HL-60/S4 treated with retinoic acid at 250 ng/mL for 4 days and 3 days (cell line): ENCODE data around the gene TRPV3.
"Not testable (repeated sequence)": the region's sequence is repeated elsewhere in the genome, so short reads cannot be mapped to it uniquely, and the experiment has no call there.

Experiments used
- in situ Hi-C: fragments of 300-500 bp; cut with MboI; formaldehyde crosslinking; loops from 2 replicates; pipeline ENCODE4 v1.7.0; 2022; ENCODE audit warnings: low sequenced_read_pairs

Gene TRPV3

DNA sequence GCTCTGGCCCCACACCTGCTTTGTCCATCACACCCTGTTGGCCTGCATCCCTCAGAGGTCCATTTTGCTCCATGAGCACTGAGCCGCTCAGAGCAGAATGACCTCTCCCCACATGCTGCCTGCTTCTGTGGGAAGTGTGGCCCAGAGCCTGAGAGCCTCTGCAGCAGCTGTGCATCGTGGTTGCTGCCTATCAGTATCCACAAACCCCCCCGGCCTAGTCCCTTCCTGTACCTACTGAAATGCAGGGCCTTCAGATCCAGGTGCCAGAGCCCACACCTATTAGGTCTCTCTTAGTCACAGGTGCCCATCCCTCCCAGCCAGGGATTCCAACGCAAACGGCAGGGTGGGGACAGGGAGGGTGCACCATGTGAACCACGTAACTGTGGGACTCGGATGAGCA lies 16.6 kb upstream of the TRPV3 start:
- in situ Hi-C loops: no loop called here

DNA sequence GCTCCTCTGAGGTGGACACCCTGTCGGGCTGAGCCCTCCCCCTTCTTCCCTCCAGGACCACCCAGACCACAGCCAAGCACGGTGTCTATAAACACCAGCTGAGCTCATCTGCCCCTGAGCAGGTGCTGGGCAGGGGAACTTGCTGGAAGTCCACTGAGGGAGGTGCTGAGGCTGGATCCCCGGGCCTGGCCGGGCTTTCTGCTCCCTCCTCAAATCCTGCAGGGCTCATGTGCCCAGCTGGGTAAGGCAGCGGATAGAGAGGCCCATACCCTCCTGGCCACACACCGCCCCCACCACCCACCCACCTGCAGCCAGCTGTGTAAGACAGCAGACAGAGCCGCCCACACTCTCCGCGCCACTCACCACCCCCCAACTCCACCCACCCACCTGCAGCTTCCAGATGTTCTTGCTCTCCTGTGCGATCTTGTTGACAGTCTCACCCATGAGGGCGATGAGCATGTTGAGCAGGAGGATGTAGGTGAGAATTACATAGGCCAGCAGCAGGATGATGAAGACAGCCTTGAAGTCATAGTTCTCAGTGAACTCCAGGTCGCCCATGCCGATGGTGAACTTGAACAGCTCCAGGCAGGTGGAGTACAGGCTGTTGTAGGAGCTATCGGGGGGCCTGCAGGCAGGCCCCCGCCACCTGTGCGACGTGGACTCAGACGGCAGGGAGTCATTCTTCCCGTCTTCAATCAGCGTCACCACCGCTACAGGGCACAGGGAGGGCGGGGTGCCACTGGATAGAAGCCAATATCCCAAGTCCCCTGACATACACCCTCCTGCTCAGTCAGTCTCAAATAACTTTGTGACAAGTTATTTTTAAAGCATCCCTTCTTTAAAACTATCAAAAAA lies 15.9 kb upstream of the TRPV3 start:
- in situ Hi-C loops: no loop called here

- in situ Hi-C loops: no loop called here
Measured at GRCh38 chr17:3572231-3572630, 14.6 kb upstream of the TRPV3 start.

- in situ Hi-C loops: no loop called here
Measured at GRCh38 chr17:3571043-3571900, 13.7 kb upstream of the TRPV3 start.

- in situ Hi-C loops: no loop called here
Measured at GRCh38 chr17:3569534-3570137, 12.0 kb upstream of the TRPV3 start.

DNA sequence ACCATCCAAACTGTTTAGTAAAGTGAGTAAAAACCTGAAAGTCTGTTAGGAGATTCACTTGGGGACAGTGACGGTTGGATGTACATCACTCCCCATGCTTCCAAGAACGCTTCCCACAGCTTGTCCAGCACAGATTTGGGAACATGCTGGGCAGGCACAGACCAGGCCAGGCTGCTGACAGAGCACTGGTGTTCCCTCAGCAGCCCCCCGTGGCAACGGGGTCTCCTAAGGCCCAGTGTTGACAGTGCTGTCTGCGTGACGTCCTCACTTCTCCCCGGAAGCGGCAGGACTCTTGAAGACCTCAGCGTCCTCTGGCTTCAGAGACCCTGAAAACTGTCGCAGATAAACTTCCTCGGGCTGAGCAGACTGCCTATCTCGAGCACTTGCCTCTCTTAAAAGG lies 8.9 kb upstream of the TRPV3 start:
- in situ Hi-C loops: no loop called here

GRCh38 chr17:3565143-3565542 lies 7.5 kb upstream of the TRPV3 start:
- in situ Hi-C loops: no loop called here

- in situ Hi-C loops: not testable (repeated sequence)
Measured at GRCh38 chr17:3564241-3564640, 6.6 kb upstream of the TRPV3 start.

DNA sequence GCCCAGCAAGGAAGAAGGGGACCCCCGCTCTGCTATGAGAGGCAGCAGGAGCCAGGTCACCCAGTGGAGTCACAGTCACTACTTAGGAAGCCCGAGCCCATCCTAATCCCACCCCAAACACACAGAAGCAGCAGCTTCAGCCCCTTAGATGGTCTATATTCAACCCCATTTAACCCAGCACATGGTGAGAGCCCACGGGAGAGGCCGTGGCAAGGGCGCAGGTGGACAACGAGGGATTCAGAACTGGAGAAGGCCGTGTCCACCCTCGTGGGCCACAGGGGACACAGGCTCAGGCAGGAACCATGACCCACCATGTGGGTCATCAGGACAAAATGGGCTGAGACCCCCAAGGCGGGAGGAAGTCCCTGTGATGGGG lies 1.6 kb upstream of the TRPV3 start:
- in situ Hi-C loops: no loop called here

GRCh38 chr17:3558603-3559269 lies 1.1 kb upstream of the TRPV3 start:
- in situ Hi-C loops: no loop called here

- in situ Hi-C loops: no loop called here
Measured at GRCh38 chr17:3556916-3557767, 470 bp downstream of the TRPV3 start.

- in situ Hi-C loops: no loop called here
Measured at GRCh38 chr17:3556239-3556915, 1.2 kb downstream of the TRPV3 start.

DNA sequence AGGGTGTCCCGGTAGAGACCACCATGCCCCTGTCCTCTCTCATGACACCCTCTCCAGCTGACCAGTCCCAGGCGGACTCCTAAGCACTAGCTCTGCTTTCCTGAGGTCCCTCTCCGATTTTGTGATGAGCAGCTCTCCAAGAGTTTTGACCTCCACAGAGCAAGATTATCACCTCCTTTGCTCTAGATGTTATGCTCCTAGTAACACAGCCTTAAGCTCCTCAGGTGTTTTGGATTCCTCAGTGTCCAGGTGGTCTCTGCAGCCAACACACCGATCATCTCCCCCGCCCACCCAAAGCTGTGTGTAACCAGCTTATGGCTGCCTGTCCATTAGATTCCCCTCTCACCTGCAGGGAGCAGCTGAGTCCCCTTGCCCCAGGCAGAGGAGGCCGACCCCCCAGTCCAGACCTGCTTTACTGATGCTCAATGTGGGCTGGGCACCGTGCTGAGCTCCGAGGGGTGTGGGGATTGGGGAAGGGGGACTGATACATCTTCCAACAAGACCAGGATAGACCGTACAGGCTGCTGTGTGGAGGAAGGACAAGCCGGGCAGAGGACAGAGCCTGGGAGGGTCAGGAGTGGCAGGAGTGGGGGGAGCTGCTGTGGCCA lies 2.3 kb downstream of the TRPV3 start:
- in situ Hi-C loops: no loop called here

DNA sequence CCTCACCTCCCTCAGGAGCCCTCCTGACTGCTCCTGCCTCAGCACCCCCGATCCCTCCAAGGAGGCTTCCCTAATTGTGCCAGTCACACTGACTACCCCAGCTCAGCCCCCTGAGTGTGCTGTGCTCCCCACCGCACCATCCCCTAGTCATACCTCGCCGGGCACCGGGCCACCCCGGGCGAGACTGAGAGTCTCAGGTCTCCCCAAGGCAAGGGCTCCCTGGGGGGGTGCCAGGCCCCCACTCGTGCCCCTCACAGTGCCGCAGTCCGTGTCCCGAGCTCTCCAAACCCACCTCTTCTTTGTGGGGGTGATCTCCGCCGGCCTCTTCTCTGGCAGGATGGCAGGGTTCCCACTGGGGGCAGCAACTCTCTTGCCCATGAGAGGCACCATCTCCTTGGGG lies 3.2 kb downstream of the TRPV3 start:
- in situ Hi-C loops: no loop called here

DNA sequence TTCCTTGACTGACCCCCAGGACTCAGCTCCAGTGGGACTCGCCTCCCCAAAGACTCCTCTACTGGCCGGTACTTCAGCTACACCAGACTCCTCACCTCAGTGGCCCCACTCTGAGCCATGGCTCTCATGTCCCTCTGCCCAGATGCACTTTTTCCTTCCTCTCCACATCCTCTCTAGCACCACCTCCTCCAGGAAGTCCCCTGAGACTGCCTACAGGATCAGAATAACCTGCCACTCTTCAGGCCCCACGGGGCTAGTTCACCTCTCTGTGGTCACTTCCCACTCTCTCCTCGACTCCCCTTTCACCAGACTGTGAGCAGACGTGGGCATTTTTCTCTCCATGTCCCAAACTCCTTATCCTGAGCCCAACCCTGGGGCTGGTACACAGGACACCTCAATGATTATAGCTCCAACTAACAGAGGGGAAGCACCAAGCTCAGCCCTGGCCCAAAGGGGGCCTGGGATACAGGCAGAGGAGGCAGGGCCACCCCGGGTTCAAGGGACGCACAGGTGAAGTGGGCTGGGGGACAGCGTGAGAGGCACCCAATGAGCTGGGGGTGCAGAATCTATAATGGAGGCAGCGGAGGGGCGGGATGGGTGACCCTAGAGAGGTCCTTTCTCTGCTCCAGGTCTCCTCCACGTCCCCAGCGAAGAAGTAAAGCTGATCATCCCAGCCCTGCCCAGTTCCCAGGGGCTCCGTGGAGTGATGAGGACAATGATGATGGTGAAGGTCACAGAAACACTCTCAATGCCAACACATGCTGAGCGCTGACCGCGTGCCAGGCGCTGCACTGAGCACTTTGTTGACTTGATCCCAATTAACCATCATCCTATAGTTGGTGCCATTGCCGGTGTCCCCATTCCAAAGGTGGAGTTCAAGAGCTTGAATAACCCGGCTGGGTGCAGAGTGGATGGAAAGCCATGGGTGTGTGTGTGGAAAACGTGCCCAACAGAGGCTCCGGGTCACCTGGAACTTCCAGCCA lies 3.9 kb downstream of the TRPV3 start:
- in situ Hi-C loops: no loop called here

- in situ Hi-C loops: no loop called here
Measured at GRCh38 chr17:3552916-3553315, 4.7 kb downstream of the TRPV3 start.

GRCh38 chr17:3551189-3551588 lies 6.4 kb downstream of the TRPV3 start:
- in situ Hi-C loops: no loop called here

GRCh38 chr17:3549610-3550162 lies 7.9 kb downstream of the TRPV3 start:
- in situ Hi-C loops: no loop called here
